SK-N-SH (cell line): Measurements from ENCODE around the gene LMX1A. TPM values are rescaled to one million over a fixed set of nuclear protein-coding genes. Genes with fewer than 3 reads are reported as not detected.

Source experiments
- CTCF ChIA-PET: fragments of 300-600, 350-600 bp; formaldehyde crosslinking; extraction: SDS; loops from one replicate; lab custom pipeline; 2021; lab: Yijun Ruan, JAX
- POLR2A ChIA-PET: fragments of 350-600 bp; sonication (Branson Sonifier 250); formaldehyde crosslinking; extraction: SDS; loops from one replicate; lab custom pipeline; 2020; ENCODE audit warnings: antibody characterized with exemption, inconsistent platforms; lab: Yijun Ruan, JAX
- DNase-seq: peaks from one replicate; pipeline ENCODE4 v3.0.0; 2012
- H2AFZ ChIP-seq: fragments of 200-600 bp; sonication (generic); 2 replicates; pipeline ENCODE4 v1.8.1; 2016; ENCODE audit warnings: antibody characterized with exemption, mild to moderate bottlenecking, low read depth
- H3F3A ChIP-seq: fragments of 200-600 bp; sonication (generic); replicated peaks from 2 replicates; pipeline ENCODE3; 2016; ENCODE audit warnings: antibody characterized with exemption, mild to moderate bottlenecking; ENCODE audit not compliant: insufficient read depth
- H3K27ac ChIP-seq, 2 experiments: fragments of 200-500 bp in 1 of 2; fragments of 200-600 bp in 1 of 2; sonication (Bioruptor generic) in 1 of 2; sonication (generic), shearing (Covaris generic) in 1 of 2; 2 replicates each; pipeline versions ENCODE4 v1.5.1 to v1.6.1; 2014 to 2016; ENCODE audit warnings: low read depth in 2 of 2, inconsistent platforms in 1 of 2, low read length in 1 of 2, mild to moderate bottlenecking in 1 of 2, mixed read lengths in 1 of 2
- H3K27me3 ChIP-seq: fragments of 200-600 bp; sonication (generic), shearing (Covaris generic); 2 replicates; pipeline ENCODE4 v1.6.1; 2016; ENCODE audit warnings: mixed run types; ENCODE audit not compliant: insufficient read depth
- H3K36me3 ChIP-seq, 2 experiments: fragments of 200-500 bp in 1 of 2; fragments of 200-600 bp in 1 of 2; sonication (Bioruptor generic) in 1 of 2; sonication (generic) in 1 of 2; replicated peaks in 1 of 2; 2 replicates each; pipeline versions ENCODE3 to v1.5.1; 2014 to 2016; ENCODE audit warnings: low read length in 1 of 2, mild to moderate bottlenecking in 1 of 2; ENCODE audit not compliant: insufficient read depth in 2 of 2, control insufficient read depth in 1 of 2
- H3K4me1 ChIP-seq, 2 experiments: fragments of 200-500 bp in 1 of 2; fragments of 200-600 bp in 1 of 2; sonication (Bioruptor generic) in 1 of 2; sonication (generic), shearing (Covaris generic) in 1 of 2; 2 replicates each; pipeline versions ENCODE4 v1.5.1 to v1.6.1; 2014 to 2016; ENCODE audit warnings: low read depth in 1 of 2, low read length in 1 of 2, mixed run types in 1 of 2; ENCODE audit not compliant: insufficient read depth in 2 of 2, control insufficient read depth in 1 of 2
- H3K4me2 ChIP-seq: fragments of 200-600 bp; sonication (generic), shearing (Covaris generic); 2 replicates; pipeline ENCODE4 v1.6.1; 2017; ENCODE audit warnings: mixed run types
- H3K4me3 ChIP-seq, 2 experiments: fragments of 200-500 bp in 1 of 2; fragments of 200-600 bp in 1 of 2; sonication (Bioruptor generic) in 1 of 2; sonication (generic), shearing (Covaris generic) in 1 of 2; 2 replicates each; pipeline versions ENCODE4 v1.5.1 to v1.8.1; 2014 to 2016; ENCODE audit warnings: low read depth in 2 of 2, inconsistent platforms in 1 of 2, low read length in 1 of 2, mild to moderate bottlenecking in 1 of 2, mixed read lengths in 1 of 2, moderate library complexity in 1 of 2
- H3K79me2 ChIP-seq: fragments of 200-600 bp; sonication (generic); 2 replicates; pipeline ENCODE4 v1.8.1; 2017; ENCODE audit warnings: mild to moderate bottlenecking; ENCODE audit not compliant: insufficient read depth
- H3K9ac ChIP-seq: fragments of 200-600 bp; sonication (generic); 2 replicates; pipeline ENCODE4 v1.6.1; 2017; ENCODE audit warnings: mixed run types
- H3K9me2 ChIP-seq: fragments of 200-600 bp; sonication (generic); 2 replicates; pipeline ENCODE4 v1.6.1; 2017; ENCODE audit warnings: mixed run types
- H3K9me3 ChIP-seq: fragments of 200-600 bp; sonication (generic); 2 replicates; pipeline ENCODE4 v1.6.1; 2017; ENCODE audit warnings: mixed run types, mild to moderate bottlenecking, moderate library complexity
- H4K20me1 ChIP-seq: fragments of 200-600 bp; sonication (generic); 2 replicates; pipeline ENCODE4 v1.6.1; 2017; ENCODE audit warnings: mild to moderate bottlenecking, mixed run types; ENCODE audit not compliant: insufficient read depth
- CTCF ChIP-seq: fragments of 200-600 bp; sonication (generic); IDR thresholded peaks from 2 replicates; pipeline ENCODE4 v1.6.1; 2017; ENCODE audit warnings: antibody characterized with exemption, mild to moderate bottlenecking, moderate library complexity
- EP300 ChIP-seq, 2 experiments: IDR thresholded peaks; 2 replicates each; pipeline versions ENCODE4 v1.4.0 to v1.6.1; 2012; ENCODE audit warnings: borderline replicate concordance in 1 of 2, low read depth in 1 of 2, low read length in 1 of 2
- FOXM1 ChIP-seq: IDR thresholded peaks from 2 replicates; pipeline ENCODE4 v1.4.0; 2012; ENCODE audit warnings: low read depth, mild to moderate bottlenecking
- GABPA ChIP-seq: IDR thresholded peaks from 2 replicates; pipeline ENCODE4 v1.4.0; 2012; ENCODE audit warnings: low read depth, mild to moderate bottlenecking
- JUND ChIP-seq: IDR thresholded peaks from 2 replicates; pipeline ENCODE4 v1.4.0; 2012
- PBX3 ChIP-seq: IDR thresholded peaks from 2 replicates; pipeline ENCODE4; 2012
- RCOR1 ChIP-seq: fragments of 150-350 bp; IDR thresholded peaks from 2 replicates; pipeline ENCODE4 v1.6.1; 2017; ENCODE audit warnings: antibody characterized with exemption, low read length
- RFX5 ChIP-seq: IDR thresholded peaks from 2 replicates; pipeline ENCODE4 v1.6.1; 2012; ENCODE audit warnings: mild to moderate bottlenecking, improper control_type of control experiment, low read length
- RXRA ChIP-seq: IDR thresholded peaks from 2 replicates; pipeline ENCODE4 v1.4.0; 2012; ENCODE audit warnings: low read depth, mild to moderate bottlenecking, borderline replicate concordance
- SIN3A ChIP-seq: IDR thresholded peaks from 2 replicates; pipeline ENCODE4 v1.6.1; 2012; ENCODE audit warnings: low read depth, mild to moderate bottlenecking, low read length, moderate library complexity, borderline replicate concordance
- TAF1 ChIP-seq: IDR thresholded peaks from 2 replicates; pipeline ENCODE4 v1.6.1; 2012; ENCODE audit warnings: low read depth, mild to moderate bottlenecking, low read length, moderate library complexity, borderline replicate concordance
- TCF12 ChIP-seq: IDR thresholded peaks from 2 replicates; pipeline ENCODE4 v1.4.0; 2012
- USF2 ChIP-seq: fragments of 150-350 bp; IDR thresholded peaks from 2 replicates; pipeline ENCODE4 v1.6.1; 2017; ENCODE audit warnings: antibody characterized with exemption, low read length, low read depth, borderline replicate concordance
- ZBTB33 ChIP-seq: IDR thresholded peaks from 2 replicates; pipeline ENCODE4 v1.4.0; 2012; ENCODE audit warnings: low read depth, borderline replicate concordance
- WGBS: methylation state at CpG from one replicate; pipeline ENCODE4 v1.1.6; 2017; ENCODE audit warnings: low lambda C conversion rate; 5-methylcytosine and 5-hydroxymethylcytosine counted together
- polyA plus RNA-seq, 3 experiments: library from polyadenylated mRNA; depleted of rRNA; stranded (reverse); fragments of >200 nt; gene quantifications; 2 replicates each; pipeline ENCODE4 v1.2.3, GENCODE V29; 2012

The LMX1A gene
- polyA plus RNA-seq, 1 of the 3 experiments (the other 2 are of a cell fraction): not detected

- TF ChIP-seq FOXM1 (no peak), EP300 (IDR thresholded peaks at IDR 0.05; ENCODE audit: borderline replicate concordance in 1 of 2, low read depth in 1 of 2, low read length in 1 of 2) (no peak), RXRA (no peak), GABPA (no peak), PBX3 (no peak), USF2 (no peak), TAF1 (no peak), SIN3A (no peak), ZBTB33 (no peak), RFX5 (no peak), CTCF (no peak), JUND (no peak), RCOR1 (no peak), TCF12 (no peak)
- Histone ChIP-seq H3K4me1 (no peaks in the 10 kb centered on the region), H3K9ac (no peak overlapping the region), H3F3A (no peaks in the 10 kb centered on the region), H3K4me3 (no peak overlapping the region), H3K9me2 (no peaks in the 10 kb centered on the region), H4K20me1 (no peaks in the 10 kb centered on the region), H3K36me3 (no peaks in the 10 kb centered on the region), H2AFZ (no peak overlapping the region), H3K27ac (no peak overlapping the region), H3K9me3 (no peaks in the 10 kb centered on the region), H3K4me2 (no peak overlapping the region), H3K27me3 (no peaks in the 10 kb centered on the region), H3K79me2 (no peaks in the 10 kb centered on the region)
- POLR2A ChIA-PET: no interaction called here
- DNase-seq: no peak
- WGBS: 9% methylated on average over 5 of the region's 5 CpGs
- CTCF ChIA-PET: no interaction called here
These were observed 204.4 kb downstream of the LMX1A start for GRCh38 chr1:165152109-165152508.

Other genes with a start within 250 kb of the LMX1A start
- gene RXRG, start 88.4 kb upstream of the LMX1A start, polyA plus RNA-seq (2012; rRNA removed): not detected in 2 replicates
- not detected in 2 replicates for gene LRRC52, start 187.3 kb upstream of the LMX1A start, polyA plus RNA-seq (2012; rRNA removed)